ENCODE data around the gene OTULINL. TPM values are rescaled to one million over a fixed set of nuclear protein-coding genes. Genes with fewer than 3 reads are reported as not detected.

The OTULINL gene
- total and polyA plus RNA-seq, 2 of the 8 experiments (the other 6 are each of a cell fraction or from before 2014, with no cell fraction given): 3.1 to 8.3 TPM

GRCh38 chr5:14584848-14585247, 3.3 kb downstream of the OTULINL start:
- FAIRE-seq: no peak
- TF ChIP-seq TBP (IDR thresholded peaks at IDR 0.05; ENCODE audit: low read depth, low read length) (no peak), HDAC6 (IDR thresholded peaks at IDR 0.05; ENCODE audit: low read depth, low read length) (no peak)

More at GRCh38 chr5:14584848-14585247, 3.3 kb downstream of the OTULINL start:
- Histone ChIP-seq H3K9ac (replicated peaks in 1 of 4; ENCODE audit: extremely low read depth in 1 of 4, low read depth in 3 of 4, low read length in 3 of 4) (no peak overlapping the region), H2BK5ac (ENCODE audit: low read depth, low read length) (no peak overlapping the region), H2AFZ (ENCODE audit: low read length) (no peak overlapping the region), H2BK120ac (replicated peaks; ENCODE audit: low read depth, low read length) (no peak overlapping the region), H3K79me1 (ENCODE audit: low read depth, low read length) (no peaks in the 10 kb centered on the region), H3K79me2 (ENCODE audit: control insufficient read depth in 1 of 2, insufficient read depth in 2 of 2, low read length in 2 of 2) (no peaks in the 10 kb centered on the region), H3K27ac (ENCODE audit: low read depth, low read length) (no peak overlapping the region), H3K56ac (replicated peaks; ENCODE audit: insufficient read length, low read depth, low read length) (no peak overlapping the region), H3K27me3 (replicated peaks in 1 of 4; ENCODE audit: control insufficient read depth in 3 of 4, extremely low read depth in 1 of 4, insufficient read depth in 3 of 4, low read length in 3 of 4) (peaks cover 2 to 21% (median 10%) of the 10 kb centered on the region in 4 experiments), H3K4me1 (replicated peaks in 1 of 4; ENCODE audit: control insufficient read depth in 3 of 4, insufficient read depth in 4 of 4, low read length in 3 of 4) (peaks cover 0 to 2% (median 0%) of the 10 kb centered on the region in 4 experiments; a peak in 1 of 7 replicates), H4K91ac (replicated peaks; ENCODE audit: insufficient read length, low read length) (no peak overlapping the region), H3K9me3 (ENCODE audit: insufficient read depth in 2 of 2, low read depth in 1 of 2, low read length in 1 of 2) (no peaks in the 10 kb centered on the region), H4K8ac (ENCODE audit: extremely low read depth, insufficient read depth, low read length) (no peak overlapping the region), H3K36me3 (ENCODE audit: control insufficient read depth in 2 of 4, insufficient read depth in 4 of 4, low read length in 3 of 4) (no peaks in the 10 kb centered on the region), H3K18ac (ENCODE audit: extremely low read depth, low read length) (no peak overlapping the region), H3K23me2 (ENCODE audit: low read depth, low read length) (peaks cover 3% of the 10 kb centered on the region; the same call in 1 of the 2 replicates), H3K14ac (ENCODE audit: insufficient read length) (no peak overlapping the region), H2BK15ac (ENCODE audit: low read length) (no peak overlapping the region), H4K20me1 (replicated peaks in 1 of 2; ENCODE audit: control insufficient read depth in 1 of 2, insufficient read depth in 2 of 2, low read length in 2 of 2) (no peaks in the 10 kb centered on the region), H3K4me3 (ENCODE audit: extremely low read depth in 1 of 4, insufficient read depth in 2 of 4, low read depth in 3 of 4, low read length in 4 of 4) (no peak overlapping the region), H2BK20ac (ENCODE audit: low read length) (no peak overlapping the region), H2AK5ac (ENCODE audit: low read depth, low read length) (no peak overlapping the region), H3K4ac (replicated peaks; ENCODE audit: insufficient read length, low read depth, low read length) (no peak overlapping the region), H3K4me2 (ENCODE audit: insufficient read depth in 1 of 2, low read depth in 2 of 2, low read length in 2 of 2) (no peak overlapping the region), H2BK12ac (ENCODE audit: low read depth, low read length) (no peak overlapping the region), H4K5ac (ENCODE audit: insufficient read length, low read depth, low read length) (no peak overlapping the region), H3K23ac (ENCODE audit: insufficient read length) (no peak overlapping the region)
- POLR2A ChIA-PET (ENCODE audit: partially characterized antibody): no interaction called here
- CTCF ChIA-PET (ENCODE audit: partially characterized antibody): no interaction called here
- 81% methylated on average over 7 of the region's 7 CpGs; no CpG with 5 or more reads in 1 of the 2 experiments for WGBS, 2 experiments (ENCODE audit: extremely low coverage in 1 of 2, insufficient coverage in 1 of 2, insufficient read length in 1 of 2, insufficient replicate concordance in 2 of 2, low coverage in 1 of 2, low lambda C conversion rate in 2 of 2, missing lambda C conversion rate in 1 of 2)
- no peak for DNase-seq (ENCODE audit: low read depth in 1 of 2, low spot score in 2 of 2)

Data from H1 (cell line).